Dermis microvascular lymphatic vessel endothelial cell (primary cell): Measurements from ENCODE around the gene VAV2. TPM values are rescaled to one million over a fixed set of nuclear protein-coding genes. Genes with fewer than 3 reads are reported as not detected.

Experiments used
- DNase-seq, 2 donors: peaks; one replicate each; pipeline versions ENCODE4 v3.0.0 to v3.0.0-alpha.2; 2010; ENCODE audit warnings: low read depth in 2 of 2
- total RNA-seq: library from RNA; depleted of rRNA; stranded (reverse); fragments of >200 nt; gene quantifications from 2 replicates; pipeline ENCODE4 v1.2.1, GENCODE V29; 2014

VAV2 gene
- total RNA-seq, 1 donor from 2014 or later: 15.0 TPM

DNA sequence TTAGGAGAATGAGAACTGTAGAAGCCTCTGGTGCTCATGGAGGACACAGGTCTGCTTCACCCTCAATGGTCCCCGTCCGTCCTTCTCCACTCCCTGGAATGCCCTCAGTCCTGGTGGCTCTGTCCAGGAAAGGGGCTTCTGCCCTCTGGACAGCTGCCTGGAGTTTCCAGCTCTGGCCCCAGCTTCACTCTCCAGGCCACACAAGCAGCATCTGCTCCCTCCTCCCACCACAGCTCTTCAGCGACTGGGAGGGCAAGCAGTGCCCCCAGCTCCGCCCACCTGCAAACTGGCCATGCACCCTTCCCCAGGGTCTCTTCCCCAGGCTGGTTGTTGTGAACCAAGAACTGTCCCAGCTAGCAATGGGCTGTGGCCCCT is 258.7 kb downstream of the VAV2 start:
- no peak for DNase-seq

DNA sequence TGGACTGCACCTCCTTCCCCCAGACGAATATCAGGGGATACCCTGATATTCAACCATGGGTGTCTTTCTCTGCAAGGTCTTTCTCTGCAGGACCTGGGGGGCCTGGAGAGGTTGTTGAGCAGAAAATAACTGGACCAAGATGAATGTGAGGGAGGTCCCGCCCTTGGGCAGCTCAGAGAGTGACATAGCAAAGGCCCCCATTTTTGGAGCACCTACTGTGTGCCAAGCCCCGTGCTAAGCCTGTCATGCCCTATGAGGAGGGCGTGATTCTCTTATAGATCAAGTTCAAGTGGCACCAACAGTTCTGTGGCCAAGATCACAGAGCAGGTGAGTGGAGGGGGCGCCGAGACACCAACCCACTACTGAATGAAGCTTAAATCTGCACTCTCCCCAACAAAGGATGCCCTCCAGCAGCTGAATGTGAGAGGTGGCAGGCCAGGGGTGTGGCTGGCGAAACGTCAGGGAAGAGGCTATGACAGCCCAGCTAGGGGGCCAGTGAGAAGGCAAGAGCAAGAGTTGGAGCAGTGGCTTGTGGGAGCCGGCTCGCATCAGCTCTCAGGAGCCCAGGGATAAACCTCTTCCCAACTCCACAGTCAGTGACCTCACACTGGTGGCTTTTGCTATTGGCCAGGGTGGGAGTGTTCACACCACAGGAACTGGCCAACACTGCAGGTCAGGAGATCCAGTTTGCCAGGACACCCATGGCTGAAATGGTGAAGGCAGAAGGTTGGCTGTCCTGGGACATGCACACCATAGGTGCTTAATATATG is 259.3 kb downstream of the VAV2 start:
- no peak for DNase-seq

DNA sequence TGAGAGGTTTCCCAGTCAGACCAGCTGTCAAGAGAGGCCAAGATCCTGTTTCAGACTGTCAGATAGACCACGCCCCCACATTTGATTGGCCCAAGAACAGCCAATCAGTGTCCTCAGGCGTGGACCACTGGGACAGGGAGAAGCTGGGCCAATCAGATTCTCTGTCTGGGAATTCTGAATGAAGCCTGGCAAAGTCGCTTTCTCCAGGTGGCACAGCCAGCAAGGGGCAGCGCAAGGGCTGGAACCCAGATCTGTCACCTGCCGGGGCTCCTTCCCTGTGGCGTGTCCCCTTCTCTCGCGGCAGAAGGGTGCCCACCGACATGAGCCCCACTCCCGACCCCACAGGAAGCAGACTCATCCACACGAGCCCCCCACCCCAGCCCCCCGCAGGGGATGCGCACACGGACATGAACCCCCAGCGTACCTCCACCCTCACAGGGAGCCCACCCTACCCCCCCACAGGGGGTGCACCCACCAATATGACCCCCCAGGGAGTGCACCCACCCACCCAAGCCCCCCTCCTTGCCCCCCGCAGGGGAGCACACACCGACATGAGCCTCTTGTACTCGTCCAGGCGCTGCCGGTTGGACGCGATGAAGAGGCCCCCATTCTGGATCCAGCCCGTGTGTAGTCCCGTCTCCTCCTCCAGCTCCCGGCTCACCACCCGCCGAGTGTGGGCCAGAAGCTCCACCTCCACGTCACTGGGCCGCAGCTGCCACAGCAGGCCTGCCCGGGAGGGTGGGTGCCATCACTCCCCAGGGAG is 260.1 kb downstream of the VAV2 start:
- DNase-seq: peak; percentile 20 to 57

DNA sequence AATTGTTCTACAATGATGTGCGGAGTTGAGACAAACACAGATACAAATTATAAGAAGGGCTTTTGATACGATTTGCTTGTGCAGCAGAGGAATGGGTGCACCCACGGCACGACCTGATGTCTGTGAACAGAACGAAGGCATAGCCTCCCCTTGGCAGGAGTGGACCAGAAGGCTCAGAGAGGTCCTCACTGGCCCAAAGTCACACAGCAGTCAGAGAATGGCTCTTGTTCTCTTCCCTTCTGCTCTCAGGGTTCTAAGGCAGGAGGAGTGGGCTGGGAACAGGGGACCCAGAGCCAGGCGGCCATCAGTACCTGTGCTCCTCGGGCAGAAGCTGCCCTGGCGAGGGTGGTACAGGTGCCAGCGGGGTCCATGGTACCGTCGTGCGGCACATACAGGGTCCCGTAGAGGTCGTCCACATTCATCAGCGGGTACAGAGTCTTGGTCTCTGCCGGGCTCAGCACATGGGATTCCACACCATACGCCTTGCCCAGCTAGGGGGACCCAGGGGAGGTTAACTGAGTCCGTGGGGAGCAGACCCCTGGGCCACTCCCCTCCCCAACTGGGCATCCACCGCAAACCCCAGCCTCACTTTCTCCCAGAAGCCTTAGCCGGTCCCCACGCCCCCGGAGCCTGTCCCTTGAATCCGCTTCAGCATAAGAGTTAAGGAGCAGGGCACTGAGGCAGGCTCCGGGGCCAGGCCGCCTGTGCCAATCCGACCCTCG is 261.0 kb downstream of the VAV2 start:
- no peak for DNase-seq

DNA sequence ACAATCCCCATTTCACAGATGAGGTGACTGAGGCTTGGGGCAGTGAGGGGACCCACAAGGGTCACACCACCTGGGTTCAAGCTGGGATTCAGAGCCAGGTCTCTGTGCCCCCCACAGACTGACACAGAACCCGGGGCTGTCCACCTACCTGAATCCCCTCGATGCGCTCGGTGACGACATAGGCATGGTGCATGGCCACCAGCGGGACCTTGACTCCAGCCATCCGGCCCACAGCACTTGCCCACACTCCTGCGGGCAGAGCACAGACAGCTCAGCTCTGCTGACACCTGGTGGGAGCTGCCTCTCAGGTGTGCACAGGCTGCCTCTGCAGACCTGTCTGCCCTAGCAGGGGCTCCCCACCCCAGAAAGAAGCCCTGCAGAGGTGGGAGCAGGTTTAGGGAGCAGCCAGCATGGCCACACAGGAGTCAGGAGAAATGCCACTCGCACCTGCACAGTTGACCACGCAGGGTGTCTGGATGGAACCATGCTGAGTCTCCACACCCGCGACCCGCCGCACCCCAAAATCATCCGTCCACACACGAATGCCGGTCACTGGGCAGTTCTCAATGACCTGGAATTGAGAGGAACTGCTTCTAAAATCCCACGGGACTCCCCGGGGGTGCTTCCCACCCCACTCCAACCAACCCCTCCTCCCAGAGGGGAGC is 262.4 kb downstream of the VAV2 start:
- DNase-seq: no peak

DNA sequence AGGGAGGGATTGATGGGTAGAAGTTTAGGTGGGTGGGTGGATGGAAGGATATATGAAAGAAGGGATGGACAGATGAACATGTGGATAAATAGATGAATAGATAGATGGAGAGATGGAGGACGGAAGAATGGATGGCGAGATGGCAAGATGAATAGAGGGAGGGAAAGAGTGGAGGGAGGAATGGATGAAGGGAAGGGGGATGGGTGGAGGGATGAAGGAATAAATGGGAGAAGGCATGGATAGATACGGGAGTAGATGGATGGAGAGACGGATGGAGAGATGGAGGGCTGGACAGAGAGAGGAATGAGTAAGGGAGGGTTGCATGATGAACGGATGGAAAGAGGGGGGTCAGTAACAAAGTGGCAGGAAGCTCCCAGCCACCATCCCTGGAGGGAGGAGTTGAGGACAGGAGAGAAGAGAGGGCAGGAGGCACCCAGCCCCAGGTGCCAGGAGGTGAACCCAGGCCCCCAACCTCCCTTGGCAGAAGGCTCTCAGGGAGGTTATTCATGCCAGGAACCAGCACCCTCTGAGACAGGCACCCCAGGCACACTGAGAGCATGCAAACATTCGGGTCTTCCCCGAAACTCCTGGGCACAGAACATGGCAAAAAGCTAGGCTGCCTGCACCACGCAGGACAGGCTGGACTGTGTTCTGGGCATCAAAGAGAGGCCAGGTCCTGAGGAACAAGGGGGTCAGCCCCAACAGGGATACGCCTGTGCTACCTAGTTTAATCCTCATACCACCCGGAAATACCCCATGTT is 263.1 kb downstream of the VAV2 start:
- no peak for DNase-seq

DNA sequence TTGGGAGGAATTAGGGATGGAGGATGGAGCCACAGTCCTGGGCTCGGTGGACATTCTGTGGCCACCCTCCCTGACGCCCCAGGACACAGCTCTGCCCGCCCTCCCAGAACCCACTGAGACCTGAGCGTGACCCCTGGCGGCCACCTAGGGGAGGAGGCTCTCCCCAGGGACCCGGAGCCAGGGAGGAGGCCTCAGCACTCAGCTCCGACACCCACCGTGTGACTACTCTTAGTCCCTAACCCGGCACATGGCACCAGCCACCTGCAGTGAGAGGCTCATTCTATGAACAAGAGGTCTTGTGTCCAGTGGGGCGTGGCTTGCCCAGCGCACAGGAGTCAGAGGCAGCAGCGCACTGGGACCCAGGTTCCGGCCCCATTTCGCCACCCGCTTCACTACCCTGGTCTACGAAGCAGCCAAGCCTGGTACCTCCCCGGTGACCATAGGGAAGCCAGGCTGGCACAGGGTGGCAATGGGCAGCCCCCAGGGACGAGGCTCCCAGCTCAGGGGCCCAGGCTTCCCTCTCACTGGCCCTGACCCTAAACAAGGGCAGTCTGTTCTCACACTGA is 264.2 kb downstream of the VAV2 start:
- DNase-seq: no peak

DNA sequence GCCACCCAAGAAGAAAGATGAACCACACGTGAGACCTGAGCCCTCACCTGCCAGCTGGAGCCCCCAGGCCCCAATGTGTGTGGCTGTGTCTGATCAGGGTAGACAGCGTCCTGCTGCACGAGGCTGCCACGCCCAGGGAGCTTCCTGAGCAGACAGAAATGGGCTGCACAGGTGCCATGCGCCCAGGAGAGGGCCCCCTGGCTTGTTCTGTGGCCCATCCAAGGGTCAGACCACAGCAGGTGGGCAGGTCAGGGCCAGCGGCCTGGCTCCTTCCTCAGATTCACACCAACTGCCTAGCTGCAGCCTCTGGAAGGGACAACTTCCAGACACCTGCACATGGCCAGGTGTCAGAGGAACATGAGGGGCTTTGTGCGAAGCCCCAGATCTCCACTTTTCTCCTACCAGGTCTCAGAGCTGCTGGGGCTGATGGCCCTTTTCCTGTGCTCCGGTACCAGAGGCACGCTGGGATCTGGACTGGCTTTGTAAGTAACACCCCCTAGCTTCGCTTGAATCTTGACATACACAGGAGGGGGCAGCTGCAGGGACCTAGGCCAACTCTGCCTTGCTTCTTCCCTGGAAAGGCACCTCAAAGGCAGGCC is 264.7 kb downstream of the VAV2 start:
- no peak for DNase-seq

DNA sequence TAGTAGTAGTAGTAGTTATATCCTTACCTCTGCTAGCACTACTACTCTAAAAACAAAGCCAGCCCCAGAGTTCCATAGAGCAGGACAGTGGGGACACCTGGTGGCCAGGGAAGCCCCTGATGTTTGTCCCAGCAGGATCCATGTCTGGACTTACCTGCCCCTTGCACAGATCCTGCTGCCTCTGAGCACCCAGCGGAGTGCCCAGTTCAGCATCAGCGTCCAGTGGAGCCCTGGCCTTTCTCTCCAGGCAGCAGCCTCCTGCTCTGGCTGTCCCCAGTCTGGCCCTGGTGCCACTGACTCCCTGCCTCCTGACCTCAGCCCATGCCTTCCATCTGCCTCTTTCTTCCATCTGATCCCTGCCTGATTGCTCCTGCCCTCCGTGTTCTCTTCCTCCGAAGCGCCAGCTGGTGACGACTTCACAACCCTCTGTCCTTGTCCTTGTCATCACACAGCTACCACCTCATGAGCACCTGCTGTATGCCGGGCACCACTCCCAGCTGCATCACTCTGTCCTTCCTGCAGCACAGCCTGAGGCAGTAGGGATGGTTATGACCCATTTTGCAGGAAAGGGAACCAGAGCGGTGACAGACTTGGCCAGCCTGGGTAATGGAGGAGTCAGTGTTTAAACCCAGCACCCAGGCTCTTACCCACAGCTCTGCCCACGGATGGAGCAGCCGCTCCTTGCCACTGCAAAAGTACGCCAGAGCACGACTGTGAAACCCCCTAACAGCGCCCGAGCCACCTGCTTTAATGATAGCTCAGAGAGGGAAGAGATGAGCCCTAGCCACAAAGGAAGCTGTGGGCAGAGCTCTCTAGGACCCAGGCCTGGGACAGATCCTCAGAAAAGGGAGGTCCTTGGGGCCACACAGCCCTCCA is 265.5 kb downstream of the VAV2 start:
- DNase-seq: peak; percentile 41 to 56

DNA sequence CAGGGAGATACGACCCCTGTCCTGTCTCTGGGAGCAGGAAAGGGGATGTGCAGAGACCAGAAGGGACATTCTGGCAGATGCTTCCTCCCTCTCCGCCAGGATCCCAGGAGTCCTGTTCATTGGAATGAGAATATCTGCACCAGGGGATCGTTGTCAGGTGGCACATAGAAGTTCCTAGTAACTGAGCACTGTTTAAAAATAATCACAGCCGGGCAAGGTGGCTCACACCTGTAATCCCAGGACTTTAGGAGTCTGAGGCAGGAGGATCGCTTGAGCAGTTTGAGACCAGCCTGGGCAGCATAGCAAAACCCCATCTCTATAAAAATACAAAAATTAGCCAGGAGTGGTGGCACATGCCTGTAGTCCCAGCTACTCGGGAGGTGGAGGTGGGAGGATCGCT is 266.2 kb downstream of the VAV2 start:
- no peak for DNase-seq

DNA sequence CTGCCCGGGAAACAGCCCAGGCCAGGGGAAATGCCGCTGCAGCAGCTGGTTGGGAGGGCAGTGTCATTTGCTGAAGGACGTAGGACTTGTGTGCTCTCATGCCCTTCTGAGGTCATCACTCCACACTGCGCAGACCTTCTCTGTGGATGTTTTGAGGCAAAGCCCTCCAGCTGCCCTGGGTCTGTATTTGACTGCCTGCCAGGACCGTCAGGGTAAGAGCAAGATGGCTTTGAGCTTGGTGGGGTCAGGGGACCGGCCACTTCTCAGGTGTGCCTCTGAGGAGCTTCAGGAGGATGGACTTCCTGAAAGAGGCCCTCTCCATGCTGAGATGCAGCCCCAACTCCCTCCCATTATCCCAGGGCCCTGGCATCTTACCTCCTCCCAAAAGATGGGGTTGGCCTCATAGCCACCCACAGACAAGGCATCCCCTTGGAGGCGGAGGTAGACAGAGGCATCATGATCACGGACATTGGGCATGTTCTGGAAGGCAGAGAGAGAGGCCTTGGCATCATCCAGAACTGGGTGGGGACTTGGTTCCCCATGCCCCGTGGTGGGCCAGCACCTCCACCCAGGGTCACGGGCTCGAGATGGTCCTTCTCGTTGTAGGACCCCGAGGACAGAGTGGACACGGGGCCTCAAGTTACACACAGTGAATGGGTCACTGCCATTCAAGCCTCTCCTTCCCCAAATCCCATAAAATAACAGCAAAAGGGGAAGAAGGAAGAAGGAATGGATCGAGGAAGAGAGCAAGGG is 273.4 kb downstream of the VAV2 start:
- DNase-seq: no peak

DNA sequence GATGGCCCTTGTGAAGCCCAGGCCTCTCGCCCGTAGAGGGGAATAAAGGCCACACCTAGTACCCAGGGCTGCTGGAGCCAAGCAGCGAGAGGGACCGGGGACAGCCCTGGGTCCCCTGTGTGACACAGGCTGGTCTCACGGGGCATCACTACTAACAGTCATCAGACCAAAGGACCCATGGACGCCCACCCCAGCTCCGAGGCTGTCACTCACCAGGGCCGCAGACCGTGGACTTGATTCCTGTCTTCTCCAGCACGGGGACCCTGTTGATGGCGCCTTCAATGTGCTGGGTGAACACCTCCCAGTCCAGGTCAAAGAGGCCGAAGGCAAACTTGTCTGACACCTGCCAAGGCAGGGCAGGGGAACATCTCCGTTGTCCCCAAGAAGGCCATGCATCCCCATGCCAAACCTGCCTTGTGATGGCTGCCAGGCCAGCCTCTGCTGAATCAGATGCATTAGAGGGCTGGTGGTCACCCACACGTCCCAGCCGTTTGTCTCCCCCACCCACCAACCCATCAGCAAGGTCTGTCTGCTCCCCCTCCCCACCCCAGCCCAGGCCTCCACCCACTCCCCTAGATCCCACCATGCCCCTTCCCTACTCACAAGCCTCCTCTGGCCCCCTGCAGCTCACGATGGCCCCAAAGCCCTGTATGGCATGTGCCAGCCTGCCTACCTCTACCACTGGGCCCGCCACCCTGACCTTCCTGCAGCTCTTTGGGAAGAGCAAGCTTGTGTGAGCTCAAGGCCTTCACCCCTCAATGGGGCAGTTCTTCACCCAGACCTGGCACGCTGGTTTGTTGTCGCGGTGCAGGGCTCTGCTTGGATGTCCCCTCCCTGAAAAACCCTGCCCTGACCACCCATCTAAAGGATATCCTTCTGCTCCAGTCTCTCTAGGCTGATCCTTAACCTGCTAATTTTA is 274.8 kb downstream of the VAV2 start:
- DNase-seq: no peak

DNA sequence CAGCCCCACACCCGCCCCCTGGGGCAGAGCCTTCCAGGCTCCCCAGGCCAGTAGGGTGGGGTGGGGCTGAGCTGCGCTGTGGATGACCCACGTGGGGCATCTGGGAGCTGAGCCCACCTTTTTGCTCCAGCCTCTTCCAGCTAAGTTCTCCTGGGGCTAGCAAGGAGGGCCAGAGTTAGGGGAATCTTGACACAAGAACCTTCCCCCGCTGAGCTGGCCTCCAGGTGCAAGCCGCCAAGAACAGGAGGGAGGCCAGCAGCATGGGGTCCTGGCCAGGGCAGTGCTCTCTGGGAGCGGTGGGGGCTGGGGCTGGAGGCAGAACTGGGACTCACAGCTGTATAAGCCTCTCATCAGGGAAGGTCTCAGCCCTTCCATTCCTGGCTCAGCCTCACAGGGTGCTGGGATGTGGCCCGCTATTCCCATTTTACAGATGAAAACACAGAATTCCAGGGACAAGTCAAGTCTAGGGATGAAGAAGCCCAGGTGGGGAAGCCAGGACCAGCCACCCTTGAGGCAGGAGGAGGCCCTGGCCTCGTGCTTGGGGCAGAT is 275.5 kb downstream of the VAV2 start:
- DNase-seq: no peak

DNA sequence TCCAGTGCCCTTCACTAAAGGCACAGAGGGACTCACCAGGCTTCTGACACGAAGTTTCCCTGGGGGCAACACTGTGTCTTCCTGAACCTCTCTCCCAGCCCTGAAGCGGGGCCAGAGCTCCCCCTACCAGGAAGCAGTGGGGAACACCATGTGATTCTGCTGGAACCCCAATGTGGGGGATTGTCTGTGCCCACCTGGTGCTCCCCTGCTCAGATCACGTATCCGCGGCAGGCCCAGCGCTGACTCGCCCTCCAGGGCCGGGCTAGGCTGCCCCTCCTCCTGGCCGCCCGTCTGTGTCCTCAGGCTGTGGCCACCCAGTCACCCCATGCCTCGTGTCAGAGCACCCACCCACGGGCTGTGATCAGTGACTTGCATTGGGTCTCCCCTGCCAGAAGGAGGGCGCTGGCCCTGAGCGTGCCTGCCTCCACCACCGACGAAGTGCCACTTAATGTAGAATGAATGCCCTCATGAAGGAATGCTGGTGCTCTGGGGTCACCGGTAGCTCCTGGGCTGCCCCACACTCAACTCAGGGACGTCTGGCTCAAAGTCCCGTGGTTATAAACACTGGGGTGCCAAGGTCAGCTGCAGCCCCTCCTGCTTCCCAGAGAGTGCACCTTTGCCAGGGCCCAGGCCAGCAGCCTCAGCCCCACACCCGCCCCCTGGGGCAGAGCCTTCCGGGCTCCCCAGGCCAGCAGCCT is 276.1 kb downstream of the VAV2 start:
- DNase-seq: no peak

DNA sequence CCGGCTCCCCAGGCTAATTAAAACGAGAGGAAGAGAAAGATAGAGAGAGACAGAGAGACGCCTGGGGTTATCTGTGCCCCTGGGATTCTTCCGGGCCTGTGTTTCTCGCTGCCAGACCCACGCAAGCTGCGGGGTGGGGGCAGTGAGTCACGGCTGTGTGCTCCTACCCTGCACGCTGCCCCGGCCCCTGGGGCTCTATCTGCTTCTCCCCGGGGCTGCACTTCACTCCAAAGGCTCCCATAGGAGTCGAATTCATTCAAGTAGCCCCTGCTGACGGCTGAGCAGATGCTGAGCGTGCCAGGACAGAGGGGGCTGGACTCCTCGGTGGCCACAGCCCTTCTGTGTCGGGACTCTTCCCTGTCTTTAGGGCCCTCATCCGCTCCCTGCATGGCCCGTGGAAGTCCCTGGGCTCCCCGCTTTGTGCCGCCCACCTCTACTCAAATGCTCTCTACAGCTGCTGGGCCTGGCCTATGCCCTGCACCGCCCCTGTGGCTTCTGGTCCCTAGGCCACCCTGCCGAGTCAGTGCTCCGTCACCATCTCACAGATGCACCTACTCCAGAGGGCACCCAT is 276.7 kb downstream of the VAV2 start:
- no peak for DNase-seq

DNA sequence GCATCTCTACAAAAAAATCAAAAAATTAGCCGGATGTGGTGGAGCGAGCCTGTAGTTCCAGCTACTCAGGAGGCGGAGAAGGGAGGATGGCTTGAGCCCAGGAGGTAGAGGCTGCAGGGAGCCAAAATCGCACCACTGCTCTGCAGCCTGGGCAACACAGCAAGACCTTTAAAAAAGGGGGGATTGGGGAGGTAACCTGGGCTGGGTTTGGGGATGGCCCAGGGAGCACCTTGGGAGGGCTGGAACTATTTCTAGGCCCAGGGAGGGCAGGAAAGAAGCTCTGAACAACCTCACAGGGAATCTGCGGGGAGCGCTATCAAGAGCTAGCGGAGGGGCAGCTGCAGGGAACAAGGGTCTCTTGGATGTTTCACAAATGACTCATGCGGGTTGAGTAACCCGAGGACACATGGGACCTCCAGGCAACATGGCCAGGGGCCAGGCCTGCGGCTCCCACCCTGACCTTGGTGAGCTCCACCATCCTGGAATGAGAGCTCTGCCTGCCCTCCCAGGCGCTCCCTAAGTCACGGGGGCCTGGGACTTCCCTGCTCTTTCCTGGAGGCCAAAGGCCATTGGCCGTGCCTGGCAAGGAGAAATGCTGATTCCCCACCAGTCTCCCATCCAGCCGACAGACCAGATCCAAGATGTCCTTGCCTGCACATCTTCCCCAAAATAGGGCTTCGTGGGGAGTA is 277.4 kb downstream of the VAV2 start:
- DNase-seq: no peak
